ENCODE data around the gene PTPRN2.

The PTPRN2 gene

GRCh38 chr7:157683747-157684156 is 903.9 kb downstream of the PTPRN2 start:
- no peak overlapping the region for H3K27ac ChIP-seq
- DNase-seq (ENCODE audit: low read depth, low spot score): no peak

- DNase-seq (ENCODE audit: low read depth, low spot score): no peak
Observed at GRCh38 chr7:157682946-157683746, 904.5 kb downstream of the PTPRN2 start.

GRCh38 chr7:157682064-157682945 is 905.3 kb downstream of the PTPRN2 start:
- no peak for DNase-seq (ENCODE audit: low read depth, low spot score)
- no peak overlapping the region for H3K27ac ChIP-seq

More at GRCh38 chr7:157682946-157683746, 904.5 kb downstream of the PTPRN2 start:
- no peak overlapping the region for H3K27ac ChIP-seq

- H3K27ac ChIP-seq: no peak overlapping the region
- DNase-seq (ENCODE audit: low read depth, low spot score): no peak
Observed at GRCh38 chr7:157679607-157680006, 908.0 kb downstream of the PTPRN2 start.

GRCh38 chr7:157678501-157678900 is 909.1 kb downstream of the PTPRN2 start:
- DNase-seq (ENCODE audit: low read depth, low spot score): no peak
- no peak overlapping the region for H3K27ac ChIP-seq

GRCh38 chr7:157676456-157677255 is 911.0 kb downstream of the PTPRN2 start:
- H3K27ac ChIP-seq: no peak overlapping the region
- no peak for DNase-seq (ENCODE audit: low read depth, low spot score)

- H3K27ac ChIP-seq: no peak overlapping the region
- no peak for DNase-seq (ENCODE audit: low read depth, low spot score)
Observed at GRCh38 chr7:157676001-157676400, 911.6 kb downstream of the PTPRN2 start.

GRCh38 chr7:157675427-157675927 is 912.1 kb downstream of the PTPRN2 start:
- DNase-seq (ENCODE audit: low read depth, low spot score): no peak
- H3K27ac ChIP-seq: no peak overlapping the region

GRCh38 chr7:157674715-157675426 is 912.8 kb downstream of the PTPRN2 start:
- DNase-seq (ENCODE audit: low read depth, low spot score): no peak
- H3K27ac ChIP-seq: no peak overlapping the region

GRCh38 chr7:157674027-157674714 is 913.5 kb downstream of the PTPRN2 start:
- H3K27ac ChIP-seq: no peak overlapping the region
- DNase-seq (ENCODE audit: low read depth, low spot score): no peak

GRCh38 chr7:157673573-157673972 is 914.0 kb downstream of the PTPRN2 start:
- no peak overlapping the region for H3K27ac ChIP-seq
- no peak for DNase-seq (ENCODE audit: low read depth, low spot score)

- no peak for DNase-seq (ENCODE audit: low read depth, low spot score)
- no peak overlapping the region for H3K27ac ChIP-seq
Observed at GRCh38 chr7:157671358-157672255, 916.0 kb downstream of the PTPRN2 start.

GRCh38 chr7:157670490-157671357 is 916.9 kb downstream of the PTPRN2 start:
- no peak overlapping the region for H3K27ac ChIP-seq
- DNase-seq (ENCODE audit: low read depth, low spot score): no peak

GRCh38 chr7:157669768-157670351 is 917.8 kb downstream of the PTPRN2 start:
- DNase-seq (ENCODE audit: low read depth, low spot score): no peak
- H3K27ac ChIP-seq: no peak overlapping the region

- DNase-seq (ENCODE audit: low read depth, low spot score): no peak
Observed at GRCh38 chr7:157668884-157669767, 918.5 kb downstream of the PTPRN2 start.

More at GRCh38 chr7:157668884-157669767, 918.5 kb downstream of the PTPRN2 start:
- H3K27ac ChIP-seq: no peak overlapping the region

Measured in epithelial cell of prostate (primary cell).